ENCODE measurements around the gene NMNAT2.

NMNAT2 gene

DNA sequence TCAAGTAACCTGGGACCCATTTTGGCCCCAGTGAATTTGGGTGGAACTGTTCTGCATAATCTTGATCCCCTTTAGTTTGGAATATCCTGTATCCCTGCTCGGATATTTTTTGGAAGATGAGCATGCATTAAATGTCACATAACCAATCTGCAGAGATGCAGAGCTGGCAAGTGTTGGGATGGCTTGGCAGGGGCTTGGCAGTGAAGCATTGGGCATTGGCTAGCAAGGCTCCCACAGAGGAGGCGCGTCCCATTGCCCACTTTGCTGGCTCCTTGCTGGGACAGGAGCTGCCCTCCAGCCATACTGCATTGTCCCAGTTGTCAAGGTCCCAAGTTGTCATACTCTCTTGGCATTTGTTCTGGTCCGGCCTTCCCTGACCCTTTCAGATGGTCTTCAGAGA is 202.2 kb downstream of the NMNAT2 start:
- no peak for DNase-seq (ENCODE audit: low read depth in 2 of 2, low spot score in 1 of 2)

DNA sequence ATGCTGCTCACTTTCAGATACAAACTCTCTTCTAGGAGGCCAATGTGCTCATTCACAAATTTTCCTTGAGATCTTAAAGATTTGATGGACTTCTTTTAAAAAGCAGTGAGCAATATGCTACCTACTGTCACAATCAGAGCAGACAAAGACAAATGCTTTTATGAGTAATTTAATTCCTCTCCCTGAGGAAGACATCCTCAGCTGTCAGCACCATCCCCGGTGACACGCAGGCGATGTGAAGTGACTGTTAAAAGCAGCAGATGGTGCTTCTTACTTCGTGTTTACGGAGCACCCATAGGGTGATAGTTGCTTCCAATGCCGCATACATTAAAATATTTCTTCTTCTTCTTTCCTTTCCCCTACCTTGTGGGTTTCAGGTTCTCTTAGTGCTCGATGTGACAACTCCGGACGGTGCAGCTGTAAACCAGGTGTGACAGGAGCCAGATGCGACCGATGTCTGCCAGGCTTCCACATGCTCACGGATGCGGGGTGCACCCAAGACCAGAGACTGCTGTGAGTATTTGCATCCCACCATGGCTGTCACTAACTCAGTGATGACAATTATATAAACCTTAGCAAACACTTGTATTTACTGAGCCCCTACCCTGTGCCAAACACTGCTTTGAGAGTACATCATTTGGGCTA is 203.0 kb downstream of the NMNAT2 start:
- no peak for DNase-seq (ENCODE audit: low read depth in 2 of 2, low spot score in 1 of 2)

DNA sequence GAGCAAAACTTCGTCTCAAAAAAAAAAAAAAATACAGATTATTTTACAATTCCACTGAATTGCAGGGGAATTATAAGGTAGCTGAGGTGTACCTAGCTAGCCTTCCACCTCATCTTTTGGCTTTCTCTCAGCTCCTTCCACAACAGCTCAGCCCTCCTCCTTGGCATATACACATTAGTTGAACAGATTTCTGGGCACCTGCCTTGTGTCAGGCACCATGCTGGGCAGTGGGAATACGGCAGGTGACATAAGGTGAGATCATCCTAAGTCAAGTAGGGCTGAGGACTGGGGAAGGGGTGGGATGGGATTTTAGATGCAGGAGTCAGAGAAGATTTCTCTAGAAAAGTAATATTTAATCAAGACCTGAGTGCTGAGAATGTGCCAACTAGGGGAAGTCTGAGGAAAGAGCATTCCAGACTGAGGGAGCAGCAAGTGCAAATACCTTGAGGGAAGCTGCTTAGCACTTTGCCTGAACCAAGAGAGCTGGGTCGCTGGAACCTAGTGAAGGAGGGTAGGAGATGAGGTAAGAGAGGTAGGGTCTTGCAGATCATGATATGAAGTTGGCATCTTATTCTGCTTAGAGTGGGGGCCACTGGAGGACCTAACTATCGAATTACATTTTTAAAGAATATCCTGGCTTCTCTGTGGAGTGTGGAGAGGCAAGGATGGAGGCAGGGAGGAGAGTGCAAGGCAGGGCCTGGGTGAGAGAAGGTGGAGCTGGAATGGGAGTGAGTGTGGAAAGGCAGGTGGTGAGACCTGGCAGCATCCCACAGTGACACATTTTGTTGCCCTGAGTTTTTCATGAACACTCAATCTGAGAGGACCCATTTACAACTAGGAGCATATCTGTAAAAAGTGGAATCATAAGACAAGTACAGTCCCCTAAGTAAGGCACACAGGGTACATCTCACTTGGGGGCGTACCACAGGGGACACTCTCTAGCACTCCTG is 203.9 kb downstream of the NMNAT2 start:
- DNase-seq (ENCODE audit: low read depth in 2 of 2, low spot score in 1 of 2): no peak

DNA sequence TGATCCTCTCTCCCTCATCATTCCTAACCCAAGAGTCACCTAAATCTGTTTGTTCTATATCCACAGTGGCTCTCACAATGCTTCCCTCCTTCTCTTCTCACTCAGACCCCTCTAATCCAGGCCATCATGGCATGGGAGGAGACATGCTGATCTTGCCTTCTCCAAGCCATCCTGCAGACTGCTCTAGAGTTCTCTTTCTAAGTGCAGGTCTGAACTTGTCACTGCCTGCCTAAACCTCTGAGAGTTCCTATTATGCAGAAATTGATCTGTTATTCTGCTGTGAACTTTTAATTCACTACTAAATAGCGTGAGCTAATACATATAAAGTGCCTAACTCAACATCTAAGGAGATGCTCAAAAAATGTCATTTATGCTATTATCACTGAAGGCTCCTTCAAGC is 205.3 kb downstream of the NMNAT2 start:
- DNase-seq (ENCODE audit: low read depth in 2 of 2, low spot score in 1 of 2): no peak

DNA sequence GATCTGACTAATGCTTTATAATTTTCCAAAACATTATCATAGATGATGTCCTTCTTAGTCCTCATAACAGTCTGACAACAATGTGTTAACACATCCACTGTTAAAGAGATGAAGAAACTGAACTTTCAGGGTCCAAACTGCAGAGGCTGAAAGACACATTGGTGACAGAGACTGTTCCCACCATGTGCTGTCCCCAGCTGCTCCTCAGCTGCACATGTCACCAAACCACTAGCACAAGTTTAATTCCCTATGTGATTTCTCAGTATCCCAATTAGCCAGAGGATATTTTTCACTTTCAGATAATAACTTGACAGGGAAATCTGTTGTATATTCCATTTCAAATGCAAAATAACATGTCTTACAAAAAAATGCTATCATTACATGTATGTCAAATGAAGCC is 207.5 kb downstream of the NMNAT2 start:
- DNase-seq (ENCODE audit: low read depth in 2 of 2, low spot score in 1 of 2): no peak

DNA sequence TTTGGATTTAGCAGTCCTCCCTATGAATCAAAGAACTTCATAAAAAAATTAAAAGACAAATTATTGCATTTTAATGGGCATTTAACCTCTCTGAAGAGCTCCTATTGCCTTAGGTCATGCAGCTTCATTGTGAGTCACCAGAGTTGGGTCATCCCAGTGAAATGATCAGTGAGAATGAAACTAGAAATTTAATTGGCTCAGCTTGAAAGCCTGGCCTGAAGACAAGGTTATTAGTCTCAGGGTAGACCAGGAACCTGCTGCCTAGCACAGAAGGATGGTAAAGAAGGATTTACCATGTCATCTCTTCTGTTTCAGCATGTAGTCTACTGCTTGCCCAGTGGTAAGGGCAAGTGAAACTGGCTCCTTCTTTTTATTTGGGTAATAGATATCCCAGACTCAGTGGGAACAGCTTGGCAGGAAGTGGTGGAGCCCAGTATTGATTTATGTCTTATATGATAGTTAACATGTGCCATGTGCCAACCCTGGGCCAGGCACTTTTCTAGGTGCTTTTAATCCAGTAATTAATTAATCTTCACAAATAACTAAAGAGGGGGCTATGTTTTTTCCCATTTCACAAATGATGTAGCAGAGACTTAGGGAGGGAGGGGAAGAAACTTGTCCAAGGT is 208.5 kb downstream of the NMNAT2 start:
- no peak for DNase-seq (ENCODE audit: low read depth in 2 of 2, low spot score in 1 of 2)

DNA sequence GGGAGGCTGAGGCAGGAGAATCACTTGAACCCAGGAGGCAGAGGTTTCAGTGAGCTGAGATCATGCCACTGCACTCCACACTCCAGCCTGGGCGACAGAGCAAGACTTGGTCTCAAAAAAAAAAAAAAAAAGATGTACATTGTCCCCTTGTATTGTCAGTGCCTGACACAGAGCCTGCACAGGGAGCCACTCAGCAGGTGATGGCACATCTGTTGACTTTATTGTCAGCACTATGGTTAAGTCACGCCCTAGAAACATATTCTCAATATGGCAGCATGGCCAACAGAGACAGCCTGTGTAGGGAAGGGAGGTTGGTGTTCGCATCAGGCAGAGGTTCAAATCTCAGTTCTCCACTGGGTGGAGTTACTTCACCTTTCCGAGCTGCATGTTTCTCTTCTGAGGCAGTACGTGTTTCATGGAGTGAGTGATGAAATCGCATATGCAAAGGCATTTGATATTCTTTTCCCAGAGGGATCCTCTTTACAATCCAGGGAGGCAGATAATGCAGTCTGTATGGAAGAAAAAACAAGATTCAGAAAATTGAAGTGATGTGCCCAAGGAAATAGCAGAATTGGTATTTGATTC is 211.6 kb downstream of the NMNAT2 start:
- no peak for DNase-seq (ENCODE audit: low read depth in 2 of 2, low spot score in 1 of 2)

DNA sequence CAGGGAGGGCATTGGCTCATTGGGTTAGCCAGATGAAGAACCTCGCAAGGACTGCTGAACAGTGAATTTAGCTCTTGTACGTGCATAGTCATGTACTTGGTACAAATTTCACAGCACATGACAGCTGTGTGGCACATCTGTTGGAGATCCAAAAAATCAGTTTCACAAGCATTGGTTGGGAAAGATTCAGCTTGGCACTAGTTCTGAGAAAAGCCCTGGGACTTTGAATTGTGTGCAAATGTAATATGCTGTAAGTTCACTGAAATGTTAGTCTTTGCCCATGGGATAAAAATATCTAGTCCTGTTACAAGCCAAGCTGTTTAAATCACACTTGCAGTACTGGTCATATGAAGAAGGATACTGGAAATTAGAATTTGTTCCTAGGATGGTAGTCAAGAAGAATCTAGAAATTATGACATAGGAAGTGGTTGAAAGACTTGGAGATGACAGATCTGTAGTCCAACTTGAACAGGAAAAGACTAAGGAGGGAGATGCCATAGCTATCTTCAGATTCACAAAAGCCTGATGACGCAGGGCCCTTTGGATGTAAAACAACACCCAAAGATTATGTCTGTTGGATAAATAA is 212.9 kb downstream of the NMNAT2 start:
- DNase-seq (ENCODE audit: low read depth in 2 of 2, low spot score in 1 of 2): no peak

DNA sequence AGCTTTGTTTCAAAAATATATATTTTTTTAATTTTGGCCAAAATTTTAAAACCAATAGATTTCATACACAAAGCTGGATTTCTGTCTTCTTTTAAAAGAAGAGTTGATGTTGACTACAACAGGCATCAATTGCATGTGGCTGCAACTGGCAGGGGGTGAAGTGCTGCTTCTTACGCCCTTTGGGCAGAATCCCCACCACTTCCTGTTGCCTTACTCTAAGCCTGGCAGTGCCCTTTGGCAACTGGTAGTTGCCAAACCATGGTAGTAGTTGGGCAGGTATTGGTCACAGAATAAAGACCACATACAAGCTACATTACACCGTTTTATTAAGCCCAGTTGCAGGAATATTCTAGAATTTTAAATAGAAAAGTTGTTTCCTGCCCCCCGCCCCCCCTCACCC is 215.1 kb downstream of the NMNAT2 start:
- no peak for DNase-seq (ENCODE audit: low read depth in 2 of 2, low spot score in 1 of 2)

DNA sequence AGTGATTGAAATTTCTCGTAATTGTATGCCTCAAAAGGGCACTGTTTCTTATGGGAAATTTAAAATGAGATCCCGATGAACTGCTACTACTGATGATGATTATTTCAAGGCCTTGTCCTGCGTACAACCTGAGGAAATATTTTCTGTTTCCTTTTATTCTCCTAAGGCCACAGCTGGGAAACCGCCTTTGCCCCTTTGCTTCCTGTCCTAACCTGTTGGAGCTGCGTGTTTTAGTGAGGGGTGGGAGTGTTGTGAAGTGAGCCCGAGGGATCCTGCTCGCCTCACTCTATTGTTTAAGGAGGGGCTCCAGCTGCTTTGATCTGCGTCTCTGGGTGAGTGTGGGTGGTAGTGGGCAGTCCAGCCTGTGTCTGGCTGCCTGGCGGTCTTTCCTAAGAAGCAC is 217.7 kb downstream of the NMNAT2 start:
- DNase-seq (ENCODE audit: low read depth in 2 of 2, low spot score in 1 of 2): no peak

DNA sequence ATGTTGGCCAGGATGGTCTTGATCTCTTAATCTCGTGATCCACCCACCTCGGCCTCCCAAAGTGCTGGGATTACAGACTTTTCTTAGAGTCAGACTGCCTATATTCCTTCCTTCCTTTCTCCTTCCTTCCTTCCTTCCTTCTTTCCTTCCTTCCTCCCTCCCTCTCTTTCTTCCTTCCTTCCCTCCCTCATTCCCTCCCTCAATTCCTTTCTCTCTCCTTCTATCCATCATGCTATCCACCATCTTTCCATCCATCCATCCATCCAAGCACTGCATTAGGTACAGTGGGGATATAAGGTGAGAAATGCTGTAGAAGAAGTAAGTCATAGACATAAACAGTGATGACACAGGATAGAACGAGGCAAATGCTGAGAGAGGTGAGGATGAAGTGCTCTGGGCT is 218.9 kb downstream of the NMNAT2 start:
- no peak for DNase-seq (ENCODE audit: low read depth in 2 of 2, low spot score in 1 of 2)

DNA sequence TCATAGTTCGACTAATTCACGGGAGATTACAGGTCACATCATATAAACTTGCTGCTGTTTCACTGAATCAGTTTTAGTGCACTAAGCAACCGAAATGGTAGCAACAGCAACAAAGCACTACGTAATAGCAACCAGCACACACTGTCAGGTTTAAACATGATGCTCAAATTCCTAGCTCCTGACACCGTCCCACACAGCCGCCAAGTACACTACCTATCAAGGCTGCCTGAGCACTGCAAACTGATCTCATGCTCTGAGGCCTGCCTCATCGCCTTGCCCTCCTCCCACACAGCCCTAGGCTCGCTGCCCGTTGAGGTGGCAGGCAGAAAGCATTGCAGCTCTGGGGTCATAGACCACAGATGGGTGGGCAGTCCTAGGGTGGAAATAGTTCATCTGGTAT is 219.7 kb downstream of the NMNAT2 start:
- no peak for DNase-seq (ENCODE audit: low read depth in 2 of 2, low spot score in 1 of 2)

Measured in stimulated activated CD8-positive, alpha-beta memory T cell treated with anti-CD3 and anti-CD28 coated beads, Interleukin-4, amount 100 ng/mL, for 4 hours (primary cell).